Right lobe of liver (tissue), 6 donors: ENCODE measurements around the gene IQGAP3. TPM values are rescaled to one million over a fixed set of nuclear protein-coding genes. Genes with fewer than 3 reads are reported as not detected.

Experiments
- ATAC-seq, 4 donors: fragments of 200-7000 bp; cut with Tn5 transposase; one replicate each; pipeline ENCODE4 v1.9.1; 2020; ENCODE audit warnings: mild to moderate bottlenecking in 4 of 4, moderate library complexity in 4 of 4
- DNase-seq, 3 donors: peaks; one replicate each; pipeline ENCODE4 v3.0.0-alpha.2; 2020
- H3K27ac ChIP-seq, 3 donors: fragments of 200-600 bp; one replicate each; pipeline ENCODE4 v1.8.0; 2022
- H3K27me3 ChIP-seq, 2 donors: fragments of 200-600 bp; one replicate each; pipeline ENCODE4 v1.8.0; 2022
- H3K36me3 ChIP-seq, 4 donors: fragments of 200-600 bp; sonication (generic) in 1 of 4; one replicate each; pipeline versions ENCODE4 v1.5.1 to v1.8.0; 2017 to 2022; ENCODE audit warnings: control low read depth in 1 of 4
- H3K4me1 ChIP-seq, 4 donors: fragments of 200-600 bp; sonication (generic) in 1 of 4; one replicate each; pipeline versions ENCODE4 v1.5.1 to v1.8.0; 2017 to 2022; ENCODE audit warnings: control low read depth in 1 of 4
- H3K4me3 ChIP-seq, 3 donors: fragments of 200-600 bp; one replicate each; pipeline ENCODE4 v1.8.0; 2022
- H3K9me3 ChIP-seq, 4 donors: fragments of 200-600 bp; sonication (generic) in 1 of 4; one replicate each; pipeline versions ENCODE4 v1.5.1 to v1.8.0; 2017 to 2022; ENCODE audit warnings: control low read depth in 1 of 4
- POLR2A ChIP-seq: fragments of 450-650 bp; IDR thresholded peaks from one replicate; pipeline ENCODE4 v1.6.1; 2017; ENCODE audit warnings: antibody characterized with exemption, mild to moderate bottlenecking
- WGBS: methylation state at CpG from one replicate; pipeline ENCODE4 v1.1.6; 2018; ENCODE audit warnings: low coverage, low lambda C conversion rate; ENCODE audit not compliant: insufficient coverage; ENCODE audit errors: missing lambda C conversion rate; 5-methylcytosine and 5-hydroxymethylcytosine counted together
- intact Hi-C, 2 donors: fragments of 100-400 bp; cut with DNase I; formaldehyde crosslinking; loops; one replicate each; pipeline versions ENCODE4 v1.11.2 to v1.14.1; 2022
- total RNA-seq, 6 experiments: library from RNA; depleted of rRNA in 2 of 6; stranded (reverse); fragments of >200 nt in 2 of 6; fragmentation: NEBNext Ultra II Directional in 3 of 6; extraction: Animal tissue kit (Norgen Biotek cat#: 25700) in 3 of 6; gene quantifications; one replicate each; pipeline versions ENCODE4 v1.1.0 to v1.2.4, GENCODE V29; 2016 to 2023
- TF ChIP-seq, protein P1 (sequence below), 4 donors: fragments of 200-600 bp in 3 of 4; fragments of 450-650 bp in 1 of 4; IDR thresholded peaks; one replicate each; pipeline versions ENCODE4 v1.5.1 to v1.8.0; 2016 to 2022; ENCODE audit warnings: antibody characterized with exemption in 4 of 4, mild to moderate bottlenecking in 2 of 4
- donor health status: DM: no; HTN: yes; CAD: no.
- donor health status: DM: no; HTN: no; CAD: no.
- donor health status: DM: no; HTN: no; CAD: no.
- donor health status: DM: no; HTN: yes; CAD: no.
- donor health status: DM: no; HTN: yes; CAD: no.

The IQGAP3 gene
- total RNA-seq, 6 experiments from 2014 or later, result 0.07 to 2.6 (median 0.95) TPM

DNA sequence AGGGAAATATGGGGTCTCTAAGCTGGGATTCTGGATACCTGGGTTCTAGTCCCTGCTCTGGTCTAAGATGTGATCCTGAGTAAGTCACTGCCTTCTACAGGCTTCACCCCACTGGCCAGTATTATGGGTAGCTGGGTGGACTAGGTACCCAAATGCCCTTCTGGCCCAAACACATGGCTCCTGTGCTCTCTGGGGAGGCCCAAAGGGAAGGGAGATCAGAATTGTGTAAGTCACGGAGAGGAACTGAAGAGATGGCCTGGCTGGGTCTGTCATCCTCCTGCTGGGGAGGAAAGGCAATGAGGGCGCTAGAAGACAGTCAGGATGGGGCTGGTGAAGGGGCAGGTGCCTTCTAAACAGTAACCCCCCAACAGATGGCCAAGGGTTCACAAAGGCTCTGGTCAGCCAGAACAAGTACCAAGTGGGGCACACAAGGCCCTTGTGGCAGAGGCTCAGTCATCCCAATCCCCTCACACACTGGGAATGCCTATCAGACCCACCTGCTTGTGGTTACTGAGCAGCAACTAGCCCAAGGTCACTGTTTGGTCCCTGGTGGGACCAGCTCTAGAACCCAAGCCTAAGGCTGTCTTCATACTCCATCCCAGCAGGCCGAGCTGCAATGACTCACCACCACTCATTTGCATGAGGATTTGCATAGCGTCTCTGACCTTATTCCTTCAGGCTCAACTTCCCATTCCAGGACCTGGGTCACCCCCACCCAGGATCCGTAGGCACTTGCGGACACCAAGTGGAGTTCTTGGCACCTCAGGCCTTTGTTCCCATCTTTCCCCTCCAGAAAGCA, 81.0 kb downstream of the IQGAP3 start:
- no peak overlapping the region for H3K4me3 ChIP-seq
- H3K4me1 ChIP-seq, result peaks cover 2 to 63% (median 34%) of the 10 kb centered on the region in 4 donors
- no peaks in the 10 kb centered on the region for H3K9me3 ChIP-seq
- H3K36me3 ChIP-seq, result no peaks in the 10 kb centered on the region
- DNase-seq (no peak), ATAC-seq (no peak)
- H3K27ac ChIP-seq, result peak overlapping the region in 2 of 3 donors; percentile 16 to 41
- H3K27me3 ChIP-seq, result no peaks in the 10 kb centered on the region
- TF ChIP-seq, protein P1, sequence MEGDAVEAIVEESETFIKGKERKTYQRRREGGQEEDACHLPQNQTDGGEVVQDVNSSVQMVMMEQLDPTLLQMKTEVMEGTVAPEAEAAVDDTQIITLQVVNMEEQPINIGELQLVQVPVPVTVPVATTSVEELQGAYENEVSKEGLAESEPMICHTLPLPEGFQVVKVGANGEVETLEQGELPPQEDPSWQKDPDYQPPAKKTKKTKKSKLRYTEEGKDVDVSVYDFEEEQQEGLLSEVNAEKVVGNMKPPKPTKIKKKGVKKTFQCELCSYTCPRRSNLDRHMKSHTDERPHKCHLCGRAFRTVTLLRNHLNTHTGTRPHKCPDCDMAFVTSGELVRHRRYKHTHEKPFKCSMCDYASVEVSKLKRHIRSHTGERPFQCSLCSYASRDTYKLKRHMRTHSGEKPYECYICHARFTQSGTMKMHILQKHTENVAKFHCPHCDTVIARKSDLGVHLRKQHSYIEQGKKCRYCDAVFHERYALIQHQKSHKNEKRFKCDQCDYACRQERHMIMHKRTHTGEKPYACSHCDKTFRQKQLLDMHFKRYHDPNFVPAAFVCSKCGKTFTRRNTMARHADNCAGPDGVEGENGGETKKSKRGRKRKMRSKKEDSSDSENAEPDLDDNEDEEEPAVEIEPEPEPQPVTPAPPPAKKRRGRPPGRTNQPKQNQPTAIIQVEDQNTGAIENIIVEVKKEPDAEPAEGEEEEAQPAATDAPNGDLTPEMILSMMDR (IDR thresholded peaks at IDR 0.05), result no peak
- TF ChIP-seq POLR2A, result no peak
- 66% methylated on average over 5 of the region's 6 CpGs for WGBS
- intact Hi-C loops, result no loop called here

DNA sequence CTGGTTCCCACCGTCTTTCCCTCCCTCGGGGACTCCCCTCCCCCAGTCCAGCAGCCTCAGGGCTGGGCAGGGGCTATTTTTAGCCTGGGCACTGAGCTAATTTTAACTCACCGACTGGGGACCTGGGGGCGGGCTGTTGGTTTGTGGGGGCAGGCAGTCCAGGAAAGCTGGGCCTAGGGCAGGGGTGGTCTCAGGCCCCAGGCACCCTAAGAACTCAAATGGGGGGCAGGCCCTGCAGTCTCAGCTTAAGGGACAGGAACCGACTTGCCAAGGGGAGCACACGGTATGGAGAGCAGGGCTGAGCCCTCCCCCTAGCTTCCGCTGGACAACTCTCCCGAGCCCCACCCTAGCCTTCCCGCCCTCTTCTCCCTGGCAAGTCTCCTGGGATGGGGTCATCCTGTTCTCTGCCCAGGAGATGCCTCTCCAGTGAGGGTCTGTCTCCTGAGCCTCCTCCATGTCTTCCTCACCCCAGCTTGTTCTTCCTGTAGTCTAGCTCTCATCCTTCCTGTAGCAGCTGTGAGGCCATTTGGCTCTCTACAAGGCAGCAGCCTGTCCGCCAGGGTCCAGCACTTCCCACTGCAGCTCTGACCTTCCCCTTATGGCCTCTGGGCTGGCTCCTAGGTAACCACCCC, 81.8 kb downstream of the IQGAP3 start:
- DNase-seq (no peak), ATAC-seq (peak; percentile 21 to 53 (median 32))
- Histone ChIP-seq H3K27ac (peak overlapping the region; percentile 6 to 41 (median 16)), H3K4me1 (peaks cover 0 to 54% (median 27%) of the 10 kb centered on the region in 4 donors), H3K4me3 (no peak overlapping the region), H3K9me3 (no peaks in the 10 kb centered on the region), H3K36me3 (no peaks in the 10 kb centered on the region), H3K27me3 (no peaks in the 10 kb centered on the region)
- 29% methylated on average over 6 of the region's 10 CpGs for WGBS
- TF ChIP-seq POLR2A, result no peak
- TF ChIP-seq, protein P1 (IDR thresholded peaks at IDR 0.05), result no peak
- intact Hi-C loops, result no loop called here

- H3K27ac ChIP-seq, result peak overlapping the region in 1 of 3 donors; percentile 18
- no peak for ATAC-seq
- no peak overlapping the region for H3K4me3 ChIP-seq
- DNase-seq, result no peak
- H3K9me3 ChIP-seq, result no peaks in the 10 kb centered on the region
- TF ChIP-seq, protein P1 (IDR thresholded peaks at IDR 0.05), result no peak
- TF ChIP-seq POLR2A, result no peak
- no peaks in the 10 kb centered on the region for H3K27me3 ChIP-seq
- peaks cover 0 to 48% (median 24%) of the 10 kb centered on the region in 4 donors for H3K4me1 ChIP-seq
- no peaks in the 10 kb centered on the region for H3K36me3 ChIP-seq
- 78% methylated on average over 5 of the region's 7 CpGs for WGBS
- intact Hi-C loops, result no loop called here
Observed at GRCh38 chr1:156489935-156490293, 82.5 kb downstream of the IQGAP3 start.

DNA sequence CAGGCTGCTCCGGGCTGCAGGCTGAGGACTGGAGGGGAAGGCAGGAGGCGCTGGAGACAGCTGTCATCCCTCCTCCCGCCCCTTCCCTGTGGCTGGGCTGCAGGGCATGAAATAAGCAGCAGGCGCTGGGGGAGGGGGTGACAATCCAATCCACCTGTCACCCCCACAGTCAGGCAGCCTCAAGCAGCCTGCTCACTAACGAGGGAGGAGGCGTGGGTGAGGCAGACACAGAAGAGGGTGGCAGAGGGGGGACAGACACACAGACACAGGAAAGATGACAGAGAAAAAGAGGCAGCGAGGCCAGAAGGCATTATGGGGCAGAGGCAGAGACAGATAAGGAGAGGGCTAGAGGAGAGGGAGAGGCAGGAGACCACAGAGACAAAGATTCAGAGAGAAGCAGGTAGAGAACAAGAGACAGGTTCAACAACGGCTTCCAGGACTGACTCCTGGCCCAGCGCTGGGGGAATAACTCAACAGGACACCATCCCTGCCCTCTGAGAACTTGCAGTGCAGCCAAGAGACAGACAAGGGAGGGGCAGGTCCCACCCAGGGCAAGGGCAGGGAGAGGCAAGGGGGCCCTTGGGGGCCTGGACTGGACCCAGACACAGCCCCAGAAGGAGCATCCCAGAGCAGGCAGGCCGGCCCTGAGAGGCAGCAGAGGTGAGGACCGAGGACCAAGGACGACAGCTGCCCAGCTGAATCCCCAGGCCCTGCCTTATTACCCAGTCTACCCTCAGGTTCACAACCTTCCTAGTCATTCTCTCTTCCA, 83.0 kb downstream of the IQGAP3 start:
- intact Hi-C loops, result no loop called here
- DNase-seq, result no peak

More for the DNA sequence above, 83.0 kb downstream of the IQGAP3 start:
- H3K27me3 ChIP-seq, result no peaks in the 10 kb centered on the region
- peak overlapping the region in 1 of 3 donors; percentile 18 for H3K27ac ChIP-seq
- ATAC-seq, result peak; percentile 3 to 12 (median 8)
- H3K36me3 ChIP-seq, result no peaks in the 10 kb centered on the region
- H3K4me1 ChIP-seq, result peaks cover 0 to 44% (median 21%) of the 10 kb centered on the region in 4 donors
- no peak overlapping the region for H3K4me3 ChIP-seq
- 25% methylated on average over 6 of the region's 12 CpGs for WGBS
- no peaks in the 10 kb centered on the region for H3K9me3 ChIP-seq
- TF ChIP-seq POLR2A, result no peak
- TF ChIP-seq, protein P1 (IDR thresholded peaks at IDR 0.05), result no peak
